ENCODE data around the gene IL21R.

GRCh38 chr16:27425961-27426360 is 24.0 kb downstream of the IL21R start:
- TF ChIP-seq CTCF (IDR thresholded peaks at IDR 0.05) = no peak
- TF ChIP-seq ZFX (IDR thresholded peaks at IDR 0.05; ENCODE audit: borderline replicate concordance) = no peak
